ENCODE results near the gene HACD1. TPM values are rescaled to one million over a fixed set of nuclear protein-coding genes. Genes with fewer than 3 reads are reported as not detected.
"Not testable (repeated sequence)": the region's sequence is repeated elsewhere in the genome, so short reads cannot be mapped to it uniquely, and the experiment has no call there.

Gene HACD1
- total RNA-seq, 2 donors from 2014 or later = 82.2 to 109 TPM

GRCh38 chr10:17643755-17644484 lies 26.7 kb upstream of the HACD1 start, which contains the start of gene STAM:
Gene STAM, plus strand, starts transcription at chr10:17644151. Its CDS starts 189 bp downstream, at chr10:17644340.
- DNase-seq (ENCODE audit: low spot score) (peak; percentile 55), ATAC-seq (ENCODE audit: insufficient number of reproducible peaks, low FRiP score, low read depth) (peak; percentile 84)
- no peaks in the 10 kb centered on the region for H3K36me3 ChIP-seq
- H3K4me1 ChIP-seq (ENCODE audit: control insufficient read depth in 1 of 2, low read depth in 2 of 2) = peaks cover 30 to 49% of the 10 kb centered on the region in 2 donors
- no peaks in the 10 kb centered on the region for H3K27me3 ChIP-seq (replicated peaks; ENCODE audit: insufficient read depth)
- H3K27ac ChIP-seq = peak within 1 kb of the TSS; percentile 90 to 91
- TF ChIP-seq CTCF (IDR thresholded peaks at IDR 0.05) = peak; percentile 6
- H3K4me3 ChIP-seq = peak within 1 kb of the TSS; percentile 80
- no peaks in the 10 kb centered on the region for H3K9me3 ChIP-seq

GRCh38 chr10:17643339-17643754 lies 26.2 kb upstream of the HACD1 start:
- H3K27me3 ChIP-seq (replicated peaks; ENCODE audit: insufficient read depth) = no peaks in the 10 kb centered on the region
- H3K4me1 ChIP-seq (ENCODE audit: control insufficient read depth in 1 of 2, low read depth in 2 of 2) = peaks cover 30 to 43% of the 10 kb centered on the region in 2 donors
- H3K36me3 ChIP-seq = no peaks in the 10 kb centered on the region
- ATAC-seq (ENCODE audit: insufficient number of reproducible peaks, low FRiP score, low read depth) (peak; percentile 71), DNase-seq (ENCODE audit: low spot score) (peak; percentile 24)
- H3K27ac ChIP-seq = peak overlapping the region; percentile 90 to 91
- TF ChIP-seq CTCF (IDR thresholded peaks at IDR 0.05) = no peak
- H3K4me3 ChIP-seq = peak overlapping the region; percentile 80
- H3K9me3 ChIP-seq = no peaks in the 10 kb centered on the region

- Histone ChIP-seq H3K27me3 (replicated peaks; ENCODE audit: insufficient read depth) (no peaks in the 10 kb centered on the region), H3K36me3 (no peaks in the 10 kb centered on the region), H3K4me1 (ENCODE audit: control insufficient read depth in 1 of 2, low read depth in 2 of 2) (peaks cover 5 to 13% of the 10 kb centered on the region in 2 donors), H3K27ac (no peak overlapping the region), H3K9me3 (no peaks in the 10 kb centered on the region), H3K4me3 (no peak overlapping the region)
- DNase-seq (ENCODE audit: low spot score) = no peak
- no peak for ATAC-seq (ENCODE audit: insufficient number of reproducible peaks, low FRiP score, low read depth)
- TF ChIP-seq CTCF (IDR thresholded peaks at IDR 0.05) = no peak
Observed at GRCh38 chr10:17640331-17640816, 23.2 kb upstream of the HACD1 start.

GRCh38 chr10:17637869-17638268 lies 20.7 kb upstream of the HACD1 start:
- Histone ChIP-seq H3K4me3 (no peak overlapping the region), H3K36me3 (no peaks in the 10 kb centered on the region), H3K27me3 (replicated peaks; ENCODE audit: insufficient read depth) (no peaks in the 10 kb centered on the region), H3K4me1 (ENCODE audit: control insufficient read depth in 1 of 2, low read depth in 2 of 2) (peaks cover 0 to 3% of the 10 kb centered on the region in 2 donors), H3K27ac (no peak overlapping the region), H3K9me3 (no peaks in the 10 kb centered on the region)
- no peak for DNase-seq (ENCODE audit: low spot score)
- no peak for TF ChIP-seq CTCF (IDR thresholded peaks at IDR 0.05)
- ATAC-seq (ENCODE audit: insufficient number of reproducible peaks, low FRiP score, low read depth) = no peak

- no peaks in the 10 kb centered on the region for H3K4me1 ChIP-seq (ENCODE audit: control insufficient read depth in 1 of 2, low read depth in 2 of 2)
- no peak overlapping the region for H3K4me3 ChIP-seq
- H3K27me3 ChIP-seq (replicated peaks; ENCODE audit: insufficient read depth) = no peaks in the 10 kb centered on the region
- H3K27ac ChIP-seq = no peak overlapping the region
- DNase-seq (ENCODE audit: low spot score) = no peak
- TF ChIP-seq CTCF (IDR thresholded peaks at IDR 0.05) = no peak
- ATAC-seq (ENCODE audit: insufficient number of reproducible peaks, low FRiP score, low read depth) = no peak
- no peaks in the 10 kb centered on the region for H3K9me3 ChIP-seq
- no peaks in the 10 kb centered on the region for H3K36me3 ChIP-seq
Observed at GRCh38 chr10:17633353-17633752, 16.2 kb upstream of the HACD1 start.

GRCh38 chr10:17632590-17632989 lies 15.4 kb upstream of the HACD1 start:
- DNase-seq (ENCODE audit: low spot score); ATAC-seq (ENCODE audit: insufficient number of reproducible peaks, low FRiP score, low read depth); H3K4me3 ChIP-seq; H3K36me3 ChIP-seq; H3K9me3 ChIP-seq; H3K27me3 ChIP-seq (replicated peaks; ENCODE audit: insufficient read depth); H3K27ac ChIP-seq; H3K4me1 ChIP-seq (ENCODE audit: control insufficient read depth in 1 of 2, low read depth in 2 of 2): not testable (repeated sequence)
